GM23338 (cell line): ENCODE measurements around the gene MTERF4. TPM values are rescaled to one million over a fixed set of nuclear protein-coding genes. Genes with fewer than 3 reads are reported as not detected.

Experiments
- CREB1 ChIP-seq: fragments of 250-450 bp; sonication (Bioruptor Pico); IDR thresholded peaks from 2 replicates; pipeline ENCODE4 v1.5.0; 2020; ENCODE audit warnings: low read depth, mild to moderate bottlenecking, moderate library complexity
- EZH2 ChIP-seq: fragments of 200-600 bp; sonication (generic); IDR thresholded peaks from one replicate; pipeline ENCODE4 v1.8.0; 2017; ENCODE audit warnings: antibody characterized with exemption, mild to moderate bottlenecking, low read depth; ENCODE audit not compliant: unreplicated experiment
- POLR2AphosphoS5 ChIP-seq: IDR thresholded peaks from 2 replicates; pipeline ENCODE4 v1.6.1; 2016; ENCODE audit warnings: antibody characterized with exemption, low read depth
- ZNF114 ChIP-seq: fragments of 250-450 bp; sonication (Bioruptor Pico); IDR thresholded peaks from 2 replicates; pipeline ENCODE4 v1.5.0; 2020; ENCODE audit warnings: mild to moderate bottlenecking, moderate library complexity
- ZNF331 ChIP-seq: fragments of 250-450 bp; sonication (Bioruptor Pico); IDR thresholded peaks from 2 replicates; pipeline ENCODE4 v1.5.0; 2020; ENCODE audit warnings: low read depth, mild to moderate bottlenecking, moderate library complexity
- ZNF462 ChIP-seq: fragments of 250-450 bp; sonication (Bioruptor Pico); IDR thresholded peaks from 2 replicates; pipeline ENCODE4 v1.5.0; 2020; ENCODE audit warnings: mild to moderate bottlenecking, moderate library complexity
- polyA plus RNA-seq: library from polyadenylated mRNA; unstranded; fragments of >200 nt; fragmentation: Nextera tagmentation; extraction: Ambion mirVana; gene quantifications from 2 replicates; pipeline ENCODE4 v1.2.1, GENCODE V29; 2016
- total RNA-seq: library from RNA; depleted of rRNA; stranded (reverse); fragments of >200 nt; shearing (Covaris generic); gene quantifications from 2 replicates; pipeline ENCODE4 v1.2.3, GENCODE V29; 2014
- TF ChIP-seq, protein P1 (sequence below), 2 experiments: fragments of 200-600 bp in 1 of 2; sonication (generic) in 1 of 2; conservative IDR thresholded peaks; 2 replicates each; pipeline versions ENCODE4 v1.5.1 to v1.6.1; 2016 to 2017; ENCODE audit warnings: antibody characterized with exemption in 2 of 2, low read depth in 2 of 2, mild to moderate bottlenecking in 2 of 2, moderate library complexity in 1 of 2

Gene MTERF4
- total and polyA plus RNA-seq, 2 experiments from 2014 or later: 15.3 to 63.6 TPM

DNA sequence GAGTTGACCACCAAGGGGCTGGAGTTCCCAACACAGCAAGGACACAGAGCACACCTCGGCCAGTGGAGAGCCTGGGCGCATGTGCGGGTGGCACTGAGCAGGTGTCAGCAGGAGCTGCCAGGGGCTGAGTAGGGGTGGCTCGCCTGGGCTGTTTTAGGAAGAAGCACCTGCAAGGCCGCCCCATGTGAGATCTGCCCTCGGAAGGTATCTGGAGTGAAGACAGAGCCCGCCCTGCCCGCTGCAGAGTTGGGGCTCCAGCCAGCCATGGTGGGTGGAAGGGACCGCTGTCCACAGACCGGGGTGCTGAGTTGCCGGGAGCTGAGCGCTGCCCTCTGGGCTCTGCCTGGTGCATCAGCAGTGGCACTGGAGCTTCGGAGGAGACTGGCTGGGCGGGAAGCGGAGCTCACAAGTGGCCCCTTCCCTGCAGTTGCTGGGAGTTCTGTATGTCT lies 35.2 kb downstream of the MTERF4 start (continued):
- no peak for TF ChIP-seq ZNF462 (CRISPR knock-in tag)
- TF ChIP-seq ZNF114 (CRISPR knock-in tag): no peak
- no peak for TF ChIP-seq POLR2AphosphoS5
- TF ChIP-seq, protein P1, sequence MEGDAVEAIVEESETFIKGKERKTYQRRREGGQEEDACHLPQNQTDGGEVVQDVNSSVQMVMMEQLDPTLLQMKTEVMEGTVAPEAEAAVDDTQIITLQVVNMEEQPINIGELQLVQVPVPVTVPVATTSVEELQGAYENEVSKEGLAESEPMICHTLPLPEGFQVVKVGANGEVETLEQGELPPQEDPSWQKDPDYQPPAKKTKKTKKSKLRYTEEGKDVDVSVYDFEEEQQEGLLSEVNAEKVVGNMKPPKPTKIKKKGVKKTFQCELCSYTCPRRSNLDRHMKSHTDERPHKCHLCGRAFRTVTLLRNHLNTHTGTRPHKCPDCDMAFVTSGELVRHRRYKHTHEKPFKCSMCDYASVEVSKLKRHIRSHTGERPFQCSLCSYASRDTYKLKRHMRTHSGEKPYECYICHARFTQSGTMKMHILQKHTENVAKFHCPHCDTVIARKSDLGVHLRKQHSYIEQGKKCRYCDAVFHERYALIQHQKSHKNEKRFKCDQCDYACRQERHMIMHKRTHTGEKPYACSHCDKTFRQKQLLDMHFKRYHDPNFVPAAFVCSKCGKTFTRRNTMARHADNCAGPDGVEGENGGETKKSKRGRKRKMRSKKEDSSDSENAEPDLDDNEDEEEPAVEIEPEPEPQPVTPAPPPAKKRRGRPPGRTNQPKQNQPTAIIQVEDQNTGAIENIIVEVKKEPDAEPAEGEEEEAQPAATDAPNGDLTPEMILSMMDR (conservative IDR thresholded peaks at IDR 0.05; ENCODE audit: low read depth in 2 of 2): peak in 1 of 2 experiments; percentile 37; a peak in 2 of 4 replicates
- no peak for TF ChIP-seq CREB1 (CRISPR knock-in tag)
- TF ChIP-seq EZH2: no peak
- no peak for TF ChIP-seq ZNF331
